Right renal cortex interstitium (tissue), 3 donors: ENCODE measurements around the gene NUBP2. TPM values are rescaled to one million over a fixed set of nuclear protein-coding genes. Genes with fewer than 3 reads are reported as not detected.
"Not testable (repeated sequence)": the region's sequence is repeated elsewhere in the genome, so short reads cannot be mapped to it uniquely, and the experiment has no call there.

Source experiments
- DNase-seq, 3 donors: peaks; one replicate each; pipeline ENCODE4 v3.0.0-alpha.2; 2013; ENCODE audit warnings: low read depth in 3 of 3, low spot score in 2 of 3
- polyA plus RNA-seq, 3 donors: library from polyadenylated mRNA; unstranded; fragments of 120-200 nt; gene quantifications; one replicate each; pipeline ENCODE4 v1.2.1, GENCODE V29; 2013; ENCODE audit not compliant: insufficient read length in 3 of 3

Gene NUBP2
- polyA plus RNA-seq, 3 donors, result 31.1 to 38.7 (median 31.5) TPM

- no peak for DNase-seq
Observed at GRCh38 chr16:1794908-1795666, 12.3 kb downstream of the NUBP2 start.

GRCh38 chr16:1799263-1799662 lies 16.5 kb downstream of the NUBP2 start:
- not testable (repeated sequence) for DNase-seq

GRCh38 chr16:1800701-1801100 lies 17.9 kb downstream of the NUBP2 start:
- DNase-seq, result no peak

GRCh38 chr16:1807626-1808025 lies 24.9 kb downstream of the NUBP2 start:
- DNase-seq, result no peak

GRCh38 chr16:1808691-1809090 lies 25.9 kb downstream of the NUBP2 start:
- no peak for DNase-seq

- DNase-seq, result no peak
Observed at GRCh38 chr16:1809281-1809801, 26.6 kb downstream of the NUBP2 start.

GRCh38 chr16:1810106-1810505 lies 27.3 kb downstream of the NUBP2 start:
- DNase-seq, result no peak

- no peak for DNase-seq
Observed at GRCh38 chr16:1810536-1810935, 27.8 kb downstream of the NUBP2 start.

- peak in 1 of 3 donors; percentile 51 for DNase-seq
Observed at GRCh38 chr16:1812732-1813163, 30.0 kb downstream of the NUBP2 start.

GRCh38 chr16:1815461-1815860 lies 32.7 kb downstream of the NUBP2 start:
- no peak for DNase-seq

- no peak for DNase-seq
Observed at GRCh38 chr16:1816396-1817275, 33.9 kb downstream of the NUBP2 start.

GRCh38 chr16:1817276-1817589 lies 34.5 kb downstream of the NUBP2 start:
- DNase-seq, result no peak

GRCh38 chr16:1817716-1818115 lies 35.0 kb downstream of the NUBP2 start:
- no peak for DNase-seq

- DNase-seq, result no peak
Observed at GRCh38 chr16:1818204-1818872, 35.6 kb downstream of the NUBP2 start.

GRCh38 chr16:1818873-1819525 lies 36.2 kb downstream of the NUBP2 start:
- no peak for DNase-seq

- DNase-seq, result no peak
Observed at GRCh38 chr16:1819611-1820010, 36.9 kb downstream of the NUBP2 start.

GRCh38 chr16:1820096-1820945 lies 37.6 kb downstream of the NUBP2 start:
- DNase-seq, result no peak

- DNase-seq, result no peak
Observed at GRCh38 chr16:1820946-1821290, 38.2 kb downstream of the NUBP2 start.

- DNase-seq, result no peak
Observed at GRCh38 chr16:1821861-1822611, 39.3 kb downstream of the NUBP2 start.
